SIG-M5 treated with dmso at 0.1 percent for 504 hours (cell line): ENCODE measurements around the gene IFIT1.
"Not testable (repeated sequence)": the region's sequence is repeated elsewhere in the genome, so short reads cannot be mapped to it uniquely, and the experiment has no call there.

ENCODE experiments used
- DNase-seq: peaks from one replicate; lab custom pipeline; 2025; ENCODE audit not compliant: unreplicated experiment; lab: John Stamatoyannopoulos, UW

Gene IFIT1

DNA sequence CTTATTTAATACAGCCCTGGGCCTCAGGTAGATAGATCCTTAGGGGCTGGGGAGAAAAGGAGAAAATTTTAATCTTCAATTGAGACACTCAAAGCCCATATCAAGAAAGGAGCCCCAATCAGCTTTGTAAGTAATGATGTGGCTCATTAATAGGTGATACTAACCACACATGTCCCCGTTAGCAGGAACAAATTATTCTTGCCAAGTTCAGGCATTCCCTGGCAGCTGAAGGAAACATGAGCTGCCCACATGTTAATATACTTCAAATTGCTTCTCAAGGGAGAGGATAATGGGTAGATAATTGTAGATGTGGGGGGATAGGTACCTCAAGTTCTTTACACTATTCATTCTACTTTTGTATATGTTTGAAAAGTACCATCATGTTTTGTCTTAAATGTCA is 36.5 kb downstream of the IFIT1 start:
- DNase-seq, result no peak

- DNase-seq, result no peak
Measured at GRCh38 chr10:89431977-89432376, 39.6 kb downstream of the IFIT1 start.

DNA sequence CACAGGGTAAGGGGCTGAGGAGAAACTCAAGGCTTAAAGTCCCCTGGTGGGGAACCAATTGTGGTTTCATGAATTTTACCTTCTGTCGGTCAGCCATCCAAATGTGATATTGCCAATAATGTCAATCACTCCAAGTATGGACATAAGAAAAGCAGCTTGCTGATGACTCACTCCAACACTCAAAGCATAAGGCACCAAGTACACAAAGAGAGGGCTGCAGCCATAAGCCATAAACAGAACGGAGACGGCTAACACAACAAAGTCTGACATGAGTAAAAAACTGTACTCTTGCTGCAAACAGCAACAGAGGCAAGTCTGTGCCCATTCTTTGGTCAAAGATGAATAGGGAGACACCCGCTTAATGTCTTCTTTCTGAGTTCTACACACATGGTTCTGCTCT is 46.1 kb downstream of the IFIT1 start:
- DNase-seq, result no peak

DNA sequence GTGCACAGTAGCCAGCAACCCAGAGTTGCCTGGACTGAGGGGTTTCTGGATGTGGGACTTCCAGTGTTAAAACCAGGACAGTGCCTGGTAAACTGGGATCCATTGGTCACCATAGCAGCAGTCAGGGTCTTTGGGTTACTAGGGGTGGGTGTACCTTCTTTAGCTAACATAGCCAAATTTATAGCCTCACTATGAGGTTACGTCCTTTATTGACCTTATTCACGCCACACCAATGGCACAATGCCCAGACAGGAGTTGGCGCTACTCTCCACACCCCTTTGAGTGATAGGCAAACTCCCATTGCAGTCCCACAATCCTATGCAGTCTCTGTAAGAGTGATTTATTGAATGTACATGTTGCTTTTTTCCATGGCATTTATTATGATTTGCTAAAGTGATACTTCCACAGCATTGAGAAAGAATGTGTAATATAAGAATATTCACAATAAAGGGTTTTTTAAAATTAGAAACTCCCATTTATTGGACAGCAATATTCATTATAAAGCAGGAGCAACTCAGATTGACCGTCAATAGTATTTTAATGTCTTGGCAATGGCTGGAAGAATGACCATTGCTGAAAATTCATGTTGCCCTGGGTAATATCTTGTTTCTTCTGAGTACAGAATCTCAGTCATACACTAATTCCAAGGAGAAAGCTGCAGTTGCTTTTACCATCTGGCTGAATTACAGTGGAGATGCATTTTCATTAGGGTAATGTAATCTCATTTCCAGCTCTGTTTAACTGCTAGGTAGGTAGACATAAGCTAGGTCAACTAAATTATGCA is 48.0 kb downstream of the IFIT1 start:
- no peak for DNase-seq

DNA sequence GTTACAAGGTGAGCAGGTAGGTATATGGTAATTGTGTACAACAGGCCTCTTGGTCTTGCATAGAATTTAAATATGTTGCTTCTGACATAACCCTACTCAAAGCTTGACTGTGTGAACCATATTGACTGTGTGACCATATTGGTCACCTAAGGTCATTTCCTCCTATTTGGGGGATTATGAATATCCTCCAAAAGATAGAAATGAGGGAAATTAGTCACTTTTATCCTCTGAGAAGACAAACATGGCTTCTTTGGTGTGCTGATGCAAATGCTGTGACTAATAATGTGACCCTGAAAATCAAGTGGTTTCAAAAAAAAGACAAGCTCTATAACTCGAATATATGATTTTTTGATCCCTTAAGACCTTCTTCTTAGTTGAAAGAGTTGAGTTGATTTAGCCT is 49.9 kb downstream of the IFIT1 start:
- DNase-seq, result no peak

DNA sequence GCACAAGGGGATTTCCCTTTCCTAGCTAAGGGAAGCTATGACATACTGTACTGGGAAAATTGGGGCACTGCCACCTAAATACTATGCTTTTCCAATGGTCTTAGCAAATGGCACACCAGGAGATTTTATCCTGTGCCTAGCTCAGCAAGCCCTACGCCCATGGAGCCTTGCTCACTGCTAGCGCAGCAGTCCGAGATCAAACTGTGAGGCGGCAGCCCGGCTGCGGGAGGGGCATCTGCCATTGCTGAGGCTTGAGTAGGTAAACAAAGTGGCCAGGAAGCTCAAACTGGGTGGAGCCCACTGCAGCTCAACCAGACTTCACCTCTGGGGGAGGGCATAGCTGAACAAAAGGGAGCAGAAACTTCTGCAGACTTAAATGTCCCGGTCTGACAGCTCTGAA is 52.4 kb downstream of the IFIT1 start:
- DNase-seq, result not testable (repeated sequence)

DNA sequence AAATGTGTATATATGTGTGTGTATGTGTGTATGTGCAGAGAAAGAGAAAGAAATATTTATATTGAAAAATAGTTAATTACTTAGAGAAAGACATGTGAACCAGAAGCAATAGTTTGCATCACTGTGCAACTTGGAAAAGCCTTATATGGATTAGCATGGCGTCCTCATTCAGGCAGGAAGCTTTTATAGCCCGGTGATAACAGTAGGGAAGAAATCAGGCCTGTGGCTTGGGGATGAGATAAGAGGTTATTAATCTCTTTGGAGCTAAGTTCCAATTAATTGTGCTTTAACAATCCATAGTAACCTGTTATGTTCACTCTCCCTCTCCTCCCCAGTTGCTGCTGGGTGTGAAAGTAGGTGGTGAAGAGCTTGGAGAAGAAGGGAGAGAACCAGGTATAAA is 58.5 kb downstream of the IFIT1 start:
- DNase-seq, result no peak

- DNase-seq, result no peak
Measured at GRCh38 chr10:89452193-89452592, 59.8 kb downstream of the IFIT1 start.

GRCh38 chr10:89454561-89455347 is 62.3 kb downstream of the IFIT1 start:
- DNase-seq, result peak; percentile 33
